GM23338 (cell line): ENCODE results near the gene CNTNAP2. TPM values are rescaled to one million over a fixed set of nuclear protein-coding genes. Genes with fewer than 3 reads are reported as not detected.
A peak's percentile ranks its signal among the peaks of the same experiment; 100 is the strongest.

Experiments
- ATAC-seq: fragments of 200-7000 bp; cut with Tn5 transposase; 3 replicates; pipeline ENCODE4 v1.9.1; 2020
- DNase-seq: peaks from one replicate; pipeline ENCODE4 v3.0.0-alpha.2; 2015; ENCODE audit warnings: low spot score
- H2AFZ ChIP-seq: fragments of 200-600 bp; sonication (generic); 2 replicates; pipeline ENCODE4 v1.8.0; 2016; ENCODE audit warnings: antibody characterized with exemption, mild to moderate bottlenecking, moderate library complexity
- H3F3A ChIP-seq: fragments of 200-600 bp; sonication (generic); replicated peaks from 2 replicates; pipeline ENCODE4 v1.8.0; 2017; ENCODE audit warnings: antibody characterized with exemption, mixed run types, low read depth
- H3K27ac ChIP-seq: fragments of 200-600 bp; sonication (generic); 2 replicates; pipeline ENCODE4 v1.6.1; 2016; ENCODE audit warnings: low read depth
- H3K27me3 ChIP-seq: fragments of 200-600 bp; sonication (generic); 2 replicates; pipeline ENCODE4 v1.8.0; 2016; ENCODE audit warnings: mild to moderate bottlenecking, mixed run types, moderate library complexity; ENCODE audit not compliant: insufficient read depth
- H3K36me3 ChIP-seq: fragments of 200-600 bp; sonication (generic); 2 replicates; pipeline ENCODE4 v1.8.0; 2016; ENCODE audit warnings: mild to moderate bottlenecking; ENCODE audit not compliant: insufficient read depth
- H3K4me1 ChIP-seq: fragments of 200-600 bp; sonication (generic); 2 replicates; pipeline ENCODE4 v1.8.0; 2016; ENCODE audit warnings: mild to moderate bottlenecking, moderate library complexity; ENCODE audit not compliant: insufficient read depth
- H3K4me2 ChIP-seq: fragments of 200-600 bp; sonication (generic); 2 replicates; pipeline ENCODE4 v1.7.1; 2017; ENCODE audit warnings: mixed run types
- H3K4me3 ChIP-seq: fragments of 200-600 bp; sonication (generic); 2 replicates; pipeline ENCODE4 v1.6.1; 2016; ENCODE audit warnings: mixed run types
- H3K79me2 ChIP-seq: fragments of 200-600 bp; sonication (generic); replicated peaks from 2 replicates; pipeline ENCODE4 v1.8.0; 2017; ENCODE audit warnings: mild to moderate bottlenecking; ENCODE audit not compliant: insufficient read depth
- H3K9me2 ChIP-seq: fragments of 200-600 bp; sonication (generic); 2 replicates; pipeline ENCODE4 v1.8.0; 2017; ENCODE audit not compliant: insufficient read depth
- H4K20me1 ChIP-seq: fragments of 200-600 bp; sonication (generic); replicated peaks from 2 replicates; pipeline ENCODE4 v1.8.0; 2017; ENCODE audit warnings: mild to moderate bottlenecking; ENCODE audit not compliant: insufficient read depth
- H3K27ac Mint-ChIP-seq: 2 replicates; pipeline ENCODE4 v1.8.0; 2020; ENCODE audit warnings: inconsistent platforms, mild to moderate bottlenecking, moderate library complexity, mixed read lengths
- H3K27me3 Mint-ChIP-seq: 3 replicates; pipeline ENCODE4 v1.8.0; 2022; ENCODE audit warnings: low read depth, mild to moderate bottlenecking, moderate library complexity, mixed read lengths, inconsistent platforms; ENCODE audit not compliant: insufficient read depth, poor library complexity
- H3K36me3 Mint-ChIP-seq: 3 replicates; pipeline ENCODE4 v1.8.0; 2021; ENCODE audit warnings: low read depth, mild to moderate bottlenecking, inconsistent platforms, moderate library complexity, mixed read lengths
- H3K4me1 Mint-ChIP-seq: 3 replicates; pipeline ENCODE4 v1.8.0; 2020; ENCODE audit warnings: mild to moderate bottlenecking, inconsistent platforms, mixed read lengths
- H3K4me3 Mint-ChIP-seq: 3 replicates; pipeline ENCODE4 v1.8.0; 2021; ENCODE audit warnings: moderate library complexity, mild to moderate bottlenecking, inconsistent platforms, mixed read lengths
- H3K9me3 Mint-ChIP-seq: 3 replicates; pipeline ENCODE4 v1.8.0; 2020; ENCODE audit warnings: moderate library complexity, mild to moderate bottlenecking, inconsistent platforms, mixed read lengths
- CTCF ChIP-seq, 2 experiments: fragments of 200-600 bp in 1 of 2; sonication (generic) in 1 of 2; conservative IDR thresholded peaks; 2 replicates each; pipeline versions ENCODE4 v1.5.1 to v1.6.1; 2016 to 2017; ENCODE audit warnings: antibody characterized with exemption in 2 of 2, low read depth in 2 of 2, mild to moderate bottlenecking in 2 of 2, moderate library complexity in 1 of 2
- ZNF114 ChIP-seq: fragments of 250-450 bp; sonication (Bioruptor Pico); IDR thresholded peaks from 2 replicates; pipeline ENCODE4 v1.5.0; 2020; ENCODE audit warnings: mild to moderate bottlenecking, moderate library complexity
- ZNF462 ChIP-seq: fragments of 250-450 bp; sonication (Bioruptor Pico); IDR thresholded peaks from 2 replicates; pipeline ENCODE4 v1.5.0; 2020; ENCODE audit warnings: mild to moderate bottlenecking, moderate library complexity
- microRNA-seq: library from miRNA; unstranded; fragments of <30 nt; microRNA quantifications from one replicate; pipeline ENCODE4, GENCODE V29; 2017
- polyA plus RNA-seq: library from polyadenylated mRNA; unstranded; fragments of >200 nt; fragmentation: Nextera tagmentation; extraction: Ambion mirVana; gene quantifications from 2 replicates; pipeline ENCODE4 v1.2.1, GENCODE V29; 2016
- small RNA-seq: library from RNA; depleted of rRNA; stranded (forward); fragments of <200 nt; gene quantifications from one replicate; pipeline ENCODE3, GENCODE V24; 2014; ENCODE audit warnings: low replicate concordance
- total RNA-seq: library from RNA; depleted of rRNA; stranded (reverse); fragments of >200 nt; shearing (Covaris generic); gene quantifications from 2 replicates; pipeline ENCODE4 v1.2.3, GENCODE V29; 2014

Gene CNTNAP2
- total and polyA plus RNA-seq, 2 experiments from 2014 or later, result 38.2 to 61.3 TPM

- no peak for TF ChIP-seq ZNF462
These were observed 2349.5 kb downstream of the CNTNAP2 start (continued) for GRCh38 chr7:148466120-148466519.

GRCh38 chr7:148468700-148469098, 2352.1 kb downstream of the CNTNAP2 start:
- peaks cover 3% of the 10 kb centered on the region; the same call in 2 of the 3 replicates for H3K4me1 Mint-ChIP-seq
- peak overlapping the region; percentile 32; the same call in 1 of the 2 replicates for H2AFZ ChIP-seq
- no peak overlapping the region for H3K27ac Mint-ChIP-seq
- H3K36me3 Mint-ChIP-seq, result 0 out of 3 replicates have a peak, but pooled peaks cover 4% of the 10 kb centered on the region
- H3K9me2 ChIP-seq, result 0 out of 2 replicates have a peak, but pooled peaks cover under 1% of the 10 kb centered on the region
- no peaks in the 10 kb centered on the region for H3K36me3 ChIP-seq
- ATAC-seq (peak; percentile 35; the same call in 1 of the 3 replicates), DNase-seq (no peak)
- H3K4me1 ChIP-seq, result no peaks in the 10 kb centered on the region
- H3K79me2 ChIP-seq, result no peaks in the 10 kb centered on the region
- peaks cover 6% of the 10 kb centered on the region; the same call in 1 of the 3 replicates for H3K9me3 Mint-ChIP-seq
- H3K27me3 Mint-ChIP-seq, result peaks cover 2% of the 10 kb centered on the region
- no peak overlapping the region for H3K4me2 ChIP-seq
- H3K4me3 ChIP-seq, result no peak overlapping the region
- H3K27ac ChIP-seq, result no peak overlapping the region
- H4K20me1 ChIP-seq, result no peaks in the 10 kb centered on the region
- H3F3A ChIP-seq, result no peaks in the 10 kb centered on the region
- H3K4me3 Mint-ChIP-seq, result no peak overlapping the region
- TF ChIP-seq CTCF (conservative IDR thresholded peaks at IDR 0.05; ENCODE audit: low read depth in 2 of 2) (peak in 1 of 2 experiments; percentile 21; a peak in 2 of 4 replicates), ZNF114 (no peak)
- no peaks in the 10 kb centered on the region for H3K27me3 ChIP-seq

Small RNA genes lying within 50 kb of the gene (microRNA-seq; reads per million reads assigned to microRNA genes)
- gene MIR548F4, result not detected

Small RNA genes lying within 50 kb of the gene (small RNA-seq; reads per million reads assigned to genes)
- gene AC005518.2, result not detected
- not detected for gene MIR548F4
- not detected for gene RANP2
- gene RF00012, result not detected
- not detected for gene RF00019
- gene RF02271, result not detected
- not detected for gene RN7SL456P
- gene RN7SL72P, result not detected
- not detected for gene RNA5SP249
- gene RNU6-1184P, result not detected
